Activated CD4-positive, alpha-beta T cell treated with anti-CD3 and anti-CD28 coated beads, Interleukin-2, amount 50 U/mL, for 4 hours (primary cell): ENCODE measurements around the gene RNASE1.
"Not testable (repeated sequence)": the region's sequence is repeated elsewhere in the genome, so short reads cannot be mapped to it uniquely, and the experiment has no call there.

Source experiments
- DNase-seq, 2 experiments: peaks; one replicate each; pipeline ENCODE4 v3.0.0-alpha.2; 2020

Gene RNASE1

GRCh38 chr14:20769421-20769820 lies 33.2 kb downstream of the RNASE1 start:
- DNase-seq, result no peak

DNA sequence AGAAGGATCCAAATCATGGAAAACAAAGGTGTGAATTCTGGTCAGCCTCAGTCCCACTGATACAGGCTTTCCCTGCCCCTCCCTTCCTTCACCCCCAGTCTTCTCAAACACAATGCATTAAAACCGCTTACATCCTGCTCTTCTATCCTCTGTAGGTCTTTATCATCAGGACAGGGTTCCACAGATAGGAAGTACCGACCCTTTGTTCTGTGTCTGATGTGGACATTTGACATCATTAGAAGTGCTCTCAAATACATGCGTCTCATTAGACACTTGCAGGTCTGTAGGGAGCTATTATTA lies 34.1 kb downstream of the RNASE1 start:
- no peak for DNase-seq

DNA sequence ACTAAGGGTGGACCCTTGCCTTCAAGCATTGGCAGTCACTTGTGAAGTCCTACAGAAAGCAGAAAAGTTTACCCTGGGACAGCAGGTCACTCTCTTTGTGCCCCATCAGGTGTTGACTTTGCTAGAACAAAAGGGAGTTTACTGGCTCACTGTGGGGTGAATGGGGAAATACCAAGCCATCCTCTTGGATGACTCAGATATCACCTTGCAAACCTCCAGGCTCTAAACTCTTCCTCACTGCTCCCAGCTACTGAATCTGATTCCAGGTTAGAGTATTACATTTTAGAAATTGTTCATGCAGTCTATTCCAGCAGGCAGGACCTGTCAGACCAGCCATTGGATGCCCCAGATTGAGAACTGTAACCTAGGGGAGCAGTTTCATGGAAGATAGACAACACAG lies 41.7 kb downstream of the RNASE1 start:
- DNase-seq, result no peak

- DNase-seq, result not testable (repeated sequence)
Observed at GRCh38 chr14:20759465-20759864, 43.2 kb downstream of the RNASE1 start.

DNA sequence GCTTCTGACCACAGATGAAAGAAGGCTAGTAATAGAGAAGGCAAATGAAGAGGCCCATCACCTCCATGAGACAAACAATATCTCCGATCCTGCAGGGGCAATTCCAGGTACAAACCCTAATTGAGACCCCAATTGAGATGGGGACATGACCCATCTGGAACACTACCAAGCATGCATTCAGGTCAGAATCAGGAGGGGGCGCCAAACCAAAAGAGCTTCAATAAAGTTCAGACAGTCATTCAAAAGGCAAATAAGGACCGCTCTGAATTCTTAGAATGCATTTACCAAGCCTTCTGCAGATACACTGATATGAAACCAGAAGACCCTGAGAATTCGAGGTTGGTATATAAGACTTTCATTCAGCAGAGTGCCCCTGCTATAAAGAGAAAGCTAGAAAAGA lies 44.7 kb downstream of the RNASE1 start:
- DNase-seq, result peak; percentile 5 to 8

DNA sequence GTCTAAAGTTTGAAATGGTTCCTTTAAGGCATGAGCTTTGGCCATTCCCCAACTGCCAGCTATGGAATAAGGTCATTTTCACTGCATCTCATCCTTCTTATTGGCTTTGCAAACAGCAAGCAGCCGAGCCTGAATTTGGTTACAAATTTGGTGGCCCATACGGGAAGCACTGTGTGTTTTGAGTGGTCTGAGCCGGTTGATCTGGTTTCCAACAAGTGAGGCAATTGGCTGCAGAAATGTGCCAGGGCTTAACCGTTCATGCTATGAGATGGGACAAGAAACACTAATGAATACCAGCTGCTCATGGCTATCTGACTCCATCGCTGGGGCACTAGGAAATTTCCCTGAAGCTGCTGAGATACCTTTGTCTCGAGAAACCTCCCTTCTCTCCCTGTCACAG lies 47.6 kb downstream of the RNASE1 start:
- DNase-seq, result no peak

DNA sequence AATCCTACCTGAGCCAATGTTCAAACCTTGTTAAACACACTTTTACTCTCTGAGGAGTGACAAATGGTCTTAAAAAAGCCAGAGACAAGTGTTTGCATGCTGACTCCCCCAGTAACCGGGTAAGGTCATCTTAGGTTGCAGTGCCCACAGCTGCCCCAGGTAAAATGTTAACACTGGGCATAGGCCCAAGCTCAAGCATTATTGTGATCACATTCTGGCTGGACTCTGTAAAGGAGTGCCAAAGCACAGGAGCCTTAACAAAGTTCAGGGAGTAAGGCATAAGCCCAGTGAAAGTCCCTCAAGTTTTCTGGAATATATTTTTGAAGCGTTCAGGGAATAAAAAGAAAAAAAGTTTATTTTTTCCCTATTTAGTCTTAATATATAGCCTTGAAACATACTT lies 48.3 kb downstream of the RNASE1 start:
- DNase-seq, result no peak

GRCh38 chr14:20751963-20752562 lies 50.6 kb downstream of the RNASE1 start:
- no peak for DNase-seq
